Neural cell (in vitro differentiated cells): ENCODE measurements around the gene CFAP58. TPM values are rescaled to one million over a fixed set of nuclear protein-coding genes. Genes with fewer than 3 reads are reported as not detected.

Experiments used
- H2AFZ ChIP-seq: fragments of 200-600, 300-800 bp; sonication (generic), shearing (Covaris generic); 2 replicates; pipeline ENCODE4 v1.6.0; 2014; ENCODE audit warnings: low read depth, mild to moderate bottlenecking, antibody characterized with exemption, low read length, moderate library complexity
- H3F3A ChIP-seq: fragments of 200-600 bp; shearing (Covaris generic); 2 replicates; pipeline ENCODE4 v1.6.1; 2016; ENCODE audit warnings: mild to moderate bottlenecking, moderate library complexity, mixed read lengths, antibody characterized with exemption, low read length; ENCODE audit not compliant: insufficient read depth, poor library complexity, severe bottlenecking
- H3K27ac ChIP-seq: fragments of 200-600, 300-800 bp; sonication (generic), shearing (Covaris generic); 2 replicates; pipeline ENCODE4 v1.5.1; 2014; ENCODE audit warnings: mild to moderate bottlenecking, low read length, moderate library complexity
- H3K27me3 ChIP-seq: fragments of 300-800, 200-600 bp; sonication (generic), shearing (Covaris generic); 2 replicates; pipeline ENCODE4 v1.6.0; 2014; ENCODE audit warnings: mild to moderate bottlenecking, low read depth, low read length, moderate library complexity; ENCODE audit not compliant: insufficient read depth
- H3K36me3 ChIP-seq: fragments of 300-800, 200-600 bp; sonication (generic), shearing (Covaris generic); 2 replicates; pipeline ENCODE4 v1.5.1; 2014; ENCODE audit warnings: mild to moderate bottlenecking, antibody characterized with exemption, low read length, moderate library complexity; ENCODE audit not compliant: insufficient read depth
- H3K4me2 ChIP-seq: fragments of 300-800, 200-600 bp; sonication (generic), shearing (Covaris generic); 2 replicates; pipeline ENCODE4 v1.6.0; 2014; ENCODE audit warnings: mild to moderate bottlenecking, low read length
- H3K4me3 ChIP-seq: fragments of 300-800, 200-600 bp; sonication (generic), shearing (Covaris generic); 2 replicates; pipeline ENCODE4 v1.5.1; 2014; ENCODE audit warnings: mild to moderate bottlenecking, low read length, moderate library complexity
- H3K79me2 ChIP-seq: fragments of 200-600 bp; shearing (Covaris generic); replicated peaks from 2 replicates; pipeline ENCODE4 v1.6.0; 2014; ENCODE audit warnings: mild to moderate bottlenecking, low read length, moderate library complexity; ENCODE audit not compliant: insufficient read depth
- H3K9ac ChIP-seq: fragments of 300-800, 200-600 bp; sonication (generic), shearing (Covaris generic); 2 replicates; pipeline ENCODE4 v1.6.1; 2016; ENCODE audit warnings: mild to moderate bottlenecking, low read length, mixed read lengths
- H3K9me2 ChIP-seq: fragments of 200-600 bp; shearing (Covaris generic); 2 replicates; pipeline ENCODE4 v1.6.1; 2016; ENCODE audit warnings: mild to moderate bottlenecking, low read length, mixed read lengths; ENCODE audit not compliant: insufficient read depth
- H3K9me3 ChIP-seq: fragments of 200-600, 300-800 bp; sonication (generic), shearing (Covaris generic); 2 replicates; pipeline ENCODE4 v1.6.1; 2016; ENCODE audit warnings: mild to moderate bottlenecking, mixed run types, low read length, moderate library complexity, mixed read lengths
- H4K20me1 ChIP-seq: fragments of 200-600 bp; shearing (Covaris generic); 2 replicates; pipeline ENCODE4 v1.6.1; 2016; ENCODE audit warnings: mild to moderate bottlenecking, mixed run types; ENCODE audit not compliant: insufficient read depth
- EP300 ChIP-seq: fragments of 450-650 bp; conservative IDR thresholded peaks from 2 replicates; pipeline ENCODE4 v1.6.1; 2014; ENCODE audit warnings: antibody characterized with exemption, mild to moderate bottlenecking, moderate library complexity; ENCODE audit not compliant: poor library complexity, severe bottlenecking
- EZH2 ChIP-seq: fragments of 200-600, 300-800 bp; shearing (Covaris generic), sonication (generic); IDR thresholded peaks from 2 replicates; pipeline ENCODE4 v1.6.1; 2014; ENCODE audit warnings: antibody characterized with exemption, low read length, borderline replicate concordance, mild to moderate bottlenecking; ENCODE audit not compliant: insufficient read depth, poor library complexity, severe bottlenecking
- MXI1 ChIP-seq: fragments of 450-650 bp; conservative IDR thresholded peaks from 2 replicates; pipeline ENCODE4 v1.6.1; 2014; ENCODE audit warnings: antibody characterized with exemption, mild to moderate bottlenecking; ENCODE audit not compliant: poor library complexity, severe bottlenecking
- POLR2AphosphoS5 ChIP-seq: IDR thresholded peaks from 2 replicates; pipeline ENCODE4 v1.6.1; 2012
- RAD21 ChIP-seq: fragments of 450-650 bp; conservative IDR thresholded peaks from 2 replicates; pipeline ENCODE4 v1.6.1; 2014; ENCODE audit warnings: antibody characterized with exemption, mild to moderate bottlenecking, moderate library complexity
- SMC3 ChIP-seq: fragments of 450-650 bp; conservative IDR thresholded peaks from 2 replicates; pipeline ENCODE4 v1.6.1; 2014; ENCODE audit warnings: antibody characterized with exemption, mild to moderate bottlenecking, moderate library complexity; ENCODE audit not compliant: poor library complexity
- TAF1 ChIP-seq: IDR thresholded peaks from 2 replicates; pipeline ENCODE4 v1.6.1; 2012; ENCODE audit warnings: low read depth
- polyA plus RNA-seq: library from polyadenylated mRNA; depleted of rRNA; stranded (reverse); fragments of >200 nt; gene quantifications from 2 replicates; pipeline ENCODE4 v1.2.3, GENCODE V29; 2014
- TF ChIP-seq, protein P1 (sequence below): IDR thresholded peaks from 2 replicates; pipeline ENCODE4 v1.6.1; 2012; ENCODE audit warnings: borderline replicate concordance
- TF ChIP-seq, protein P2 (sequence below): fragments of 450-650 bp; IDR thresholded peaks from 2 replicates; pipeline ENCODE4 v1.5.1; 2014; ENCODE audit warnings: antibody characterized with exemption, mild to moderate bottlenecking, moderate library complexity; ENCODE audit not compliant: poor library complexity, severe bottlenecking

Gene CFAP58
- polyA plus RNA-seq, 1 donor from 2014 or later = not detected

DNA sequence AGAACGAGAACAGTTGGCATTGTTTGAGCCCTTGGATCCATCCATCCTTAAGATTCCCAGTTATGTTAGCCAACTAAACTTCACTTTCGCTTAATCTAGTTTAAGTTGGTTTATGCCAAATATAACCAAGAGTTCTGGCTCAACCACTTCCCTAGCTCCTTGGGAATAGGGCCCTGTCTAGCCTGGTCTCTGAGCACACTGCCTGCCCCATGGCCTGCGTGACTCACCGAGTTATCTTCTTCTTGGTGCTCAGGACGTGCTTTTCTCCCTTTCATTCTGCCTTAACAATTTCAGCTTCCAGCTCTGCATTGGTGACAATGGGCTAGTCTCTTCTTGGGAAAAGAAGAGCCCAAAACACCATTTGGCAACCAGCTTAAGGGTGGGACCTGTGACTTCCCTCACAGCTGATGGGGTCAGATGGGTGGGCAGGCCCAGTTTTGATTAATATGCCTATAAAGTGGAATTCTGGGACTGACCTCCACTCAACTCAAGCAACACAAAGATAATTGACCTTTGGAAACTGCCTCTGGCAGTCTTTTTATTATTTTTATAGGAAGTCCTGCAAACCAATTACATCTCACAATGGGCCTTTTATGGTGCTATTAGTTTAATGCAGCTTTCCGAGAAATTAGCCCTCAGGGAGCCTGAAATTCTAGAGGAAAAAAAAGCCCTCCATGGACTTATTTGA, 126.4 kb downstream of the CFAP58 start:
- H2AFZ ChIP-seq = no peak overlapping the region
- H3K9me3 ChIP-seq = no peaks in the 10 kb centered on the region
- no peaks in the 10 kb centered on the region for H3K79me2 ChIP-seq
- H3K4me2 ChIP-seq = no peak overlapping the region
- no peaks in the 10 kb centered on the region for H3F3A ChIP-seq
- H3K27me3 ChIP-seq = no peaks in the 10 kb centered on the region
- H4K20me1 ChIP-seq = no peaks in the 10 kb centered on the region
- no peaks in the 10 kb centered on the region for H3K36me3 ChIP-seq
- no peak overlapping the region for H3K4me3 ChIP-seq
- TF ChIP-seq POLR2AphosphoS5 (no peak), SMC3 (no peak)
- TF ChIP-seq, protein P1, sequence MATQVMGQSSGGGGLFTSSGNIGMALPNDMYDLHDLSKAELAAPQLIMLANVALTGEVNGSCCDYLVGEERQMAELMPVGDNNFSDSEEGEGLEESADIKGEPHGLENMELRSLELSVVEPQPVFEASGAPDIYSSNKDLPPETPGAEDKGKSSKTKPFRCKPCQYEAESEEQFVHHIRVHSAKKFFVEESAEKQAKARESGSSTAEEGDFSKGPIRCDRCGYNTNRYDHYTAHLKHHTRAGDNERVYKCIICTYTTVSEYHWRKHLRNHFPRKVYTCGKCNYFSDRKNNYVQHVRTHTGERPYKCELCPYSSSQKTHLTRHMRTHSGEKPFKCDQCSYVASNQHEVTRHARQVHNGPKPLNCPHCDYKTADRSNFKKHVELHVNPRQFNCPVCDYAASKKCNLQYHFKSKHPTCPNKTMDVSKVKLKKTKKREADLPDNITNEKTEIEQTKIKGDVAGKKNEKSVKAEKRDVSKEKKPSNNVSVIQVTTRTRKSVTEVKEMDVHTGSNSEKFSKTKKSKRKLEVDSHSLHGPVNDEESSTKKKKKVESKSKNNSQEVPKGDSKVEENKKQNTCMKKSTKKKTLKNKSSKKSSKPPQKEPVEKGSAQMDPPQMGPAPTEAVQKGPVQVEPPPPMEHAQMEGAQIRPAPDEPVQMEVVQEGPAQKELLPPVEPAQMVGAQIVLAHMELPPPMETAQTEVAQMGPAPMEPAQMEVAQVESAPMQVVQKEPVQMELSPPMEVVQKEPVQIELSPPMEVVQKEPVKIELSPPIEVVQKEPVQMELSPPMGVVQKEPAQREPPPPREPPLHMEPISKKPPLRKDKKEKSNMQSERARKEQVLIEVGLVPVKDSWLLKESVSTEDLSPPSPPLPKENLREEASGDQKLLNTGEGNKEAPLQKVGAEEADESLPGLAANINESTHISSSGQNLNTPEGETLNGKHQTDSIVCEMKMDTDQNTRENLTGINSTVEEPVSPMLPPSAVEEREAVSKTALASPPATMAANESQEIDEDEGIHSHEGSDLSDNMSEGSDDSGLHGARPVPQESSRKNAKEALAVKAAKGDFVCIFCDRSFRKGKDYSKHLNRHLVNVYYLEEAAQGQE = no peak
- no peak overlapping the region for H3K9ac ChIP-seq
- H3K27ac ChIP-seq = no peak overlapping the region
- H3K9me2 ChIP-seq = no peaks in the 10 kb centered on the region

GRCh38 chr10:104480797-104481196, 127.2 kb downstream of the CFAP58 start:
- Histone ChIP-seq H3K9me2 (no peaks in the 10 kb centered on the region), H3K4me2 (no peak overlapping the region), H3K4me3 (no peak overlapping the region), H3K79me2 (no peaks in the 10 kb centered on the region), H4K20me1 (no peaks in the 10 kb centered on the region), H2AFZ (no peak overlapping the region), H3F3A (no peaks in the 10 kb centered on the region), H3K36me3 (no peaks in the 10 kb centered on the region), H3K9me3 (no peaks in the 10 kb centered on the region), H3K9ac (no peak overlapping the region), H3K27me3 (no peaks in the 10 kb centered on the region), H3K27ac (no peak overlapping the region)
- no peak for TF ChIP-seq RAD21
- TF ChIP-seq TAF1 = no peak
- no peak for TF ChIP-seq EP300
- TF ChIP-seq, protein P2, sequence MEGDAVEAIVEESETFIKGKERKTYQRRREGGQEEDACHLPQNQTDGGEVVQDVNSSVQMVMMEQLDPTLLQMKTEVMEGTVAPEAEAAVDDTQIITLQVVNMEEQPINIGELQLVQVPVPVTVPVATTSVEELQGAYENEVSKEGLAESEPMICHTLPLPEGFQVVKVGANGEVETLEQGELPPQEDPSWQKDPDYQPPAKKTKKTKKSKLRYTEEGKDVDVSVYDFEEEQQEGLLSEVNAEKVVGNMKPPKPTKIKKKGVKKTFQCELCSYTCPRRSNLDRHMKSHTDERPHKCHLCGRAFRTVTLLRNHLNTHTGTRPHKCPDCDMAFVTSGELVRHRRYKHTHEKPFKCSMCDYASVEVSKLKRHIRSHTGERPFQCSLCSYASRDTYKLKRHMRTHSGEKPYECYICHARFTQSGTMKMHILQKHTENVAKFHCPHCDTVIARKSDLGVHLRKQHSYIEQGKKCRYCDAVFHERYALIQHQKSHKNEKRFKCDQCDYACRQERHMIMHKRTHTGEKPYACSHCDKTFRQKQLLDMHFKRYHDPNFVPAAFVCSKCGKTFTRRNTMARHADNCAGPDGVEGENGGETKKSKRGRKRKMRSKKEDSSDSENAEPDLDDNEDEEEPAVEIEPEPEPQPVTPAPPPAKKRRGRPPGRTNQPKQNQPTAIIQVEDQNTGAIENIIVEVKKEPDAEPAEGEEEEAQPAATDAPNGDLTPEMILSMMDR = no peak
- TF ChIP-seq, protein P1 = no peak
- no peak for TF ChIP-seq POLR2AphosphoS5
- no peak for TF ChIP-seq EZH2
- no peak for TF ChIP-seq MXI1
- TF ChIP-seq SMC3 = no peak
